GM10266 (cell line): Measurements from ENCODE around the gene PTGDS.

Source experiments
- DNase-seq: peaks from one replicate; pipeline ENCODE4 v3.0.0; 2012; ENCODE audit errors: extremely low spot score
- CTCF ChIP-seq: IDR thresholded peaks from 2 replicates; pipeline ENCODE4 v1.5.1; 2012; ENCODE audit warnings: mild to moderate bottlenecking, low read depth; ENCODE audit not compliant: control insufficient read depth, insufficient read depth; ENCODE audit errors: missing control alignments

PTGDS gene

GRCh38 chr9:137009938-137010732, 32.8 kb downstream of the PTGDS start:
- DNase-seq: no peak
- TF ChIP-seq CTCF: no peak

- DNase-seq: no peak
- no peak for TF ChIP-seq CTCF
Measured at GRCh38 chr9:137011156-137011555, 33.9 kb downstream of the PTGDS start.

GRCh38 chr9:137011907-137012675, 34.8 kb downstream of the PTGDS start:
- DNase-seq: no peak
- no peak for TF ChIP-seq CTCF

- TF ChIP-seq CTCF: no peak
- no peak for DNase-seq
Measured at GRCh38 chr9:137012694-137013570, 35.6 kb downstream of the PTGDS start.

- TF ChIP-seq CTCF: no peak
- no peak for DNase-seq
Measured at GRCh38 chr9:137013571-137013940, 36.3 kb downstream of the PTGDS start.

- no peak for DNase-seq
- no peak for TF ChIP-seq CTCF
Measured at GRCh38 chr9:137014166-137014565, 36.9 kb downstream of the PTGDS start.
